ENCODE data around the gene PRKCB.

DNA sequence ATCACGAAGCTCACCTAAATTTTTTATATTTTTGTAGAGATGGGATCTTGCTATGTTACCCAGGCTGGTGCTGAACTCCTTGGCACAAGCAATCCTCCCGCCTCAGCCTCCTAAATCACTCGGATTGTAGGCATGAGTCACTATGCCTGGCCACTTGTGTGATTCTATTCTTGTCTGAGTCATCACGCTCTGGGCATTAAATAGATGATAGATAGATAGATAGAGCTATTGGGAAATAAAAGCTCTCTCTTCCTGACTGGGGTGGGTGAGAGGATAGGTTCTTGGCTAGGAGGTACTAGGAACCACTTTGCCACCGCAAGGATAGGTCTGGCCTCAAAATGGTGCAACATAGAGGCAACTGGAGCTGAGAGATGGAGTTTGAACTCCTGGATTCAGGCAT, 399.0 kb downstream of the PRKCB start:
- TF ChIP-seq, protein P1, sequence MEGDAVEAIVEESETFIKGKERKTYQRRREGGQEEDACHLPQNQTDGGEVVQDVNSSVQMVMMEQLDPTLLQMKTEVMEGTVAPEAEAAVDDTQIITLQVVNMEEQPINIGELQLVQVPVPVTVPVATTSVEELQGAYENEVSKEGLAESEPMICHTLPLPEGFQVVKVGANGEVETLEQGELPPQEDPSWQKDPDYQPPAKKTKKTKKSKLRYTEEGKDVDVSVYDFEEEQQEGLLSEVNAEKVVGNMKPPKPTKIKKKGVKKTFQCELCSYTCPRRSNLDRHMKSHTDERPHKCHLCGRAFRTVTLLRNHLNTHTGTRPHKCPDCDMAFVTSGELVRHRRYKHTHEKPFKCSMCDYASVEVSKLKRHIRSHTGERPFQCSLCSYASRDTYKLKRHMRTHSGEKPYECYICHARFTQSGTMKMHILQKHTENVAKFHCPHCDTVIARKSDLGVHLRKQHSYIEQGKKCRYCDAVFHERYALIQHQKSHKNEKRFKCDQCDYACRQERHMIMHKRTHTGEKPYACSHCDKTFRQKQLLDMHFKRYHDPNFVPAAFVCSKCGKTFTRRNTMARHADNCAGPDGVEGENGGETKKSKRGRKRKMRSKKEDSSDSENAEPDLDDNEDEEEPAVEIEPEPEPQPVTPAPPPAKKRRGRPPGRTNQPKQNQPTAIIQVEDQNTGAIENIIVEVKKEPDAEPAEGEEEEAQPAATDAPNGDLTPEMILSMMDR (IDR thresholded peaks at IDR 0.05): no peak
- no peak for TF ChIP-seq POLR2AphosphoS5 (IDR thresholded peaks at IDR 0.05)
